GM18502 (cell line): ENCODE measurements around the gene STK10.
A peak's percentile ranks its signal among the peaks of the same experiment; 100 is the strongest.

ENCODE experiments used
- ATAC-seq: cut with Tn5 transposase; IDR thresholded peaks from one replicate; pipeline ENCODE4 v1.9.1; 2021; ENCODE audit warnings: mild to moderate bottlenecking; ENCODE audit not compliant: unreplicated experiment, poor library complexity

Gene STK10

DNA sequence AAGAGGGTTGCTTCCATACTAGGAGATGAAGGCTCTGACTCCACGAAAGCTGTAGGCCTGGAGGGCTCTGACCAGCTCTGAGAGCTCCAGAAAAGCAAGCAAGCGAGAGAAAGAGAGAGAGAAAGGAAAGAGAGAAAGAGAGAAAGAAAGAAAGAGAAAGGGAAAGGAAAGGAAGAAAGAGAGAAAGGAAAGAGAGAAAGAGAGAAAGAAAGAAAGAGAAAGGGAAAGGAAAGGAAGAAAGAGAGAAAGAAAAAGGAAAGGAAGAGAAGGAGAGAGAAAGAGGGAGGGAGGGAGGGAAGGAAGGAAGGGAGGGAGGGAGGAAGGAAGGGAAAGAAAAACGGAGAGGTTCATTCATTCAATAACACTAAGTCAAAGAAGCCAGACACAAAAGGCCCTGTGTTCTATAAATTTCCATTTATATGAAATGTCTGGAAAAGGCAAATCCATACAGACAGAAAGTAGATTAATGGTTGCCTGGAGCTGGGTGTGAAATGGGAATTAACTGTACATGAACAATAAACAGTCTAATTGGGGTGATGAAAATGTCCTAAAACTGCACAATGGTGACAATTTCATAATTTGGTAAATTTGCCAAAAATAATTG, 1.8 kb upstream of the STK10 start:
- no peak for ATAC-seq

DNA sequence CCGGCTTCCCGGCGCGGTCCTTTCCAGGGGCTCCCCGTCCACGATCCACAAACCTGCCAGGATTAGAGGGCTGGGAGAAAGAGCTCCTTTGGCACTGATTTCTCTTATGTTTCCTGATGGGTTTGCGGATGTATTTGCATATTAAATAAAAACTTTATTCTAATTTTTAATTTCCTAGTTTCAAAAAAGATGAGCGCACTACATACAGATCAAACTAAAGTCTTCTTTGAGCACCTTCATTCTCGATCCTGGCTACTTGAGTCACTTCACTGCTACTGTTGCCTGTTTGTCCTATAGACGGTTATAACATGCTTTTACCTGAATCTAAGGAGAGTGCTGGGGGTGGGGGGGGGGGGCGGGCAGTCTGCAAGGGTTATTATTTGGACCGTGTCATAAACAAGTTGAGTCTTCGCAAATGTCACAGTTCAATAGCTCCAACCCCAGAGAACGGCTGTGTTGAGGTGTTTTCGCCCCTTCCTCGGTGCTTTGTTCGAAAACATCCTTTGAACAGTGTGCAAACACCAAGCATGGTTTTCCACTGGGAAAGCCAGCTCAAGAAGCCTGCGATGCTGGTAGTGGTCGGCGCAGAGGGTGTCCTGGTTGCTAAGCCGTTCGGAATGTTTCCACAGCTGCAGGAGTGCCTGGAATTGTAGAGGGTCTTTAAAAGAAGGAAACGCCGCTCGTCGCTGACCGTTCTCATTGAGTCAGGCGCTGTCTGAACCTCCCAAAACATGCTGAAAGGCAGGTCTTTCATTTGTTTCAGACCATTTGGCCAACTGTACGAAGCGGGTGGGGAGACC, 1.1 kb upstream of the STK10 start:
- ATAC-seq: no peak

DNA sequence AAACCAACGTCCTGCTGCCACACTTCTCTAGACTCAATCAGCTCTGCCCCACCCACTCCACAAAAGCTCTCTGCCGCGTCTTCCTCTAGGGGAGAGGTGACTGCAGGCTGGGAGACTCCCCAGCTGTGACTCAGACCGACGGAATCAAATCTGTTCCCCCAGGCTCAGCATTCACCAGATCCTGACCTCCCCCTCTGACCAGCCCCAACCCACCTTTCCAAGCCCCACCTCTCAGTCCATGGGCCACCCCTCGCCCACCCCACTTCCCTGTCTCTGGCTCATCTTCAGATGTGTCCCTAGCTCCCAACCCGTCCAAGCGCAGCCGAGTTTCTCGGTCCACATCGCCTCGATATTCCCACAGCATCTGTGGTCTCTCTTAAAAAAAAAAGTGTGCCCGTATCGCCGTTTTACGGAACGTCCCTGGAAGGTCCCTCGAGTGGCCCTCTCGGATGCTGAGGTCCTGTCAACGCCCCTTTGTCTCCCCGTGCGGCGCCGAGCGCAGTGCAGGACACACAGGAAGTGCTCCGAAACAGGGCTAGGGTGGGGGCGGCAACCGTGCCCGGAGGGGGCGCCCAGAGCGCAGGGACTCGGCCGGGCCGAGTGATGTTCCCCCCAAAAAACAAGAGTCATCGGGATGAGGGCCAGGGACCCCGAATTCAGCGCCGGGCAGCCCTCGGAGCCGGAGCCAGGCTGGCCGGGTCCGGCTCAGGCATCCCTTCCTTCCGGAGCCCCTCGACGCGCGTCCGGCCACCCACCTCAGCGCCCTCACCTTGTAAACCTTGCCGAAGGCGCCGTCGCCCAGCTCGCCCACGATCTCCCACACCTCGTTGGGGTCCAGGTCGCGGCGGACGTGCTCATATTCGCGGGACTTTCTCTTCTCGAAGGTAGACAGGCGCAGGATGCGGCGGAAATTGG, 649 bp downstream of the STK10 start:
- peak; percentile 34 for ATAC-seq

DNA sequence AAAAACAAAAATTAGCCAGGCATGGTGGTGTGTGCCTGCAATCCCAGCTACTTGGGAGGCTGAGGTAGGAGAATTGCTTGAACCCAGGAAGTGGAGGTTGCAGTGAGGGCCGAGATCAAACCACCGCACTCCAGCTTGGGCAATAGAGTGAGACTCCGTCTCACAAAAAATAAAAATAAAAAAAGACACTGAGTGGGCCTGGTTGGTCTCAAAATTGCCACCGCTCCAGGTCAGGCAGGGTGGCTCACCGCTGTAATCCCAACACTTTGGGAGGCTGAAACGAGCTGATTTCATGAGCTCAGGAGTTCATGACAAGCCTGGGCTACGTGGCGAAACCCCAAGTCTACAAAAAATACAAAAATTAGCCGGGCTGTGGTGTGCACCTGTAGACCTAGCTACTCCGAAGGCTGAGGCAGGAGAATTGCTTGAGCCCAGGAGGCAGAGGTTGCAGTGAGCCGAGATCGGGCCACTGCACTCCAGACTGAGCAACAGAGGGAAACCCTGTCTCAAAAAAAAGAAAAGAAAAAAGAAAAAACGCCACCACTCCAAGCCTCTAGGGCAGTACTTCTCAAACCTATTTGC, 1.8 kb downstream of the STK10 start:
- ATAC-seq: no peak

DNA sequence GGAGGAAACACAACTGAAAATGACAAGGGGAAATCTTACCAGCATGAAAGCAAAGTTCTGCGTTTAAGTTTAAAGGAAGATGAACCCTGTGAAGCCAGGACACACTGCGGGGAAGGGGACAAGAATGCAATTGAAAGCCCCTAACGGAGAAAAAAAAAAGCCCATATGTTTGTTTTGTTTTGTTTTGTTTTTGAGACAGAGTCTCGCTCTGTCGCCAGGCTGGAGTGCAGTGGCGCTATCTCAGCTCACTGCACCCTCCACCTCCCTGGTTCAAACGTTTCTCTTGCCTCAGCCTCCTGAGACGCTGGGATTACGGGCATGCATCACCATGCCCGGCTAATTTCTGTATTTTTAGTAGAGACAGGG, 2.9 kb downstream of the STK10 start:
- no peak for ATAC-seq

DNA sequence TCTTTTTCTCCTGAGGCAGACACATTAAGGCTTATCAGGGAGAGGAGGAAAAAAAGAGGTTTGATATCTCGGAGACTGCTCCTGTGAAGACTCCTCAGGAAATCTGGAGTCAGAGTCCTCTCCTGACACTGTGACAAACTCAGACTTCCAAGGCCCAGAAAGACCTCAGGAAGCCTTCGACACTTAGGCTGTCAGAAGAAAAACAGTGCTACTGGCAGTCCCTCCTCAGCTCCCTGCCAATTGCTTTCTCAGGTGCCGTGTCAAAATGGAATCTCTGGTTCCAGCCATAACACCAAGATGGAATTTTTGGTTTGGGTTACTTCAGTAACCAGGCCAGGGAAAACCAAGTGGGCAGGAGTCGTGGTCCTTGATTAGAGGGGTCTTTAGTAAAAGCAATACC, 4.1 kb downstream of the STK10 start:
- no peak for ATAC-seq

DNA sequence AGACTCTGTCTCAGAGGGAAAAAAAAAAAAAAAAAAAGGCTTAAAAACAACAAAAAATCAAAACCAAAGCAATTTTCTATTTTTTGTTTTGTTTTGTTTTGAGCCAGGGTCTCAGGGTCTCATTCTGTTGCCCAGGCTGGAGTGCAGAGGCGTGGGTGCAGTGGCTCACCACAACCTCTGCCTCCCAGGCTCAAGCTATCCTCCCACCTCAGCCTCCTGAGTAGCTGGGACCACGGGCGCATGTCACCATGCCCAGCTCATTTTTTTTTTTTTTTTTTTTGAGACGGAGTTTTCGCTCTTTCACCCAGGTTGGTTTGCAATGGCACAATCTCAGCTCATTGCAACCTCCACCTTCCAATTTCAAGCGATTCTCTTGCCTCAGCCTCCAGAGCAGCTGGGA, 5.7 kb downstream of the STK10 start:
- ATAC-seq: no peak

DNA sequence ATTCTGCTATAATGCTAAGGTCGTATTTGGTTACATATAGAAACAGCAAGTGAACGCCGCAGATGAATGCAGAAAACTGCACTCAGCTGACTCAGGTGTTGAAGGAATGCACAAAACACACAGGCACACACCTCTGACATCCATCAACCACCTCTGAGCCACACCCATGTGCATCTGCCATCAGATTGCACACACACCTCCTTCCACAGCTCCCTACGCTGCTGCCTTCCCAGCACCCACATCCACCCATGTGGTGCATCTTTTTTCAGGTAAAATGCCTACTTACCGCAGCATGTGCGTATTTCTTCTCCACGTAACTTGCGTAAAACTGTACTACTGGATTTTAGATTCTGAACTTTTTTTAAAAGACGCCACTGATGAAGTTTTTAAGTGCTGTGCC, 7.1 kb downstream of the STK10 start:
- no peak for ATAC-seq

DNA sequence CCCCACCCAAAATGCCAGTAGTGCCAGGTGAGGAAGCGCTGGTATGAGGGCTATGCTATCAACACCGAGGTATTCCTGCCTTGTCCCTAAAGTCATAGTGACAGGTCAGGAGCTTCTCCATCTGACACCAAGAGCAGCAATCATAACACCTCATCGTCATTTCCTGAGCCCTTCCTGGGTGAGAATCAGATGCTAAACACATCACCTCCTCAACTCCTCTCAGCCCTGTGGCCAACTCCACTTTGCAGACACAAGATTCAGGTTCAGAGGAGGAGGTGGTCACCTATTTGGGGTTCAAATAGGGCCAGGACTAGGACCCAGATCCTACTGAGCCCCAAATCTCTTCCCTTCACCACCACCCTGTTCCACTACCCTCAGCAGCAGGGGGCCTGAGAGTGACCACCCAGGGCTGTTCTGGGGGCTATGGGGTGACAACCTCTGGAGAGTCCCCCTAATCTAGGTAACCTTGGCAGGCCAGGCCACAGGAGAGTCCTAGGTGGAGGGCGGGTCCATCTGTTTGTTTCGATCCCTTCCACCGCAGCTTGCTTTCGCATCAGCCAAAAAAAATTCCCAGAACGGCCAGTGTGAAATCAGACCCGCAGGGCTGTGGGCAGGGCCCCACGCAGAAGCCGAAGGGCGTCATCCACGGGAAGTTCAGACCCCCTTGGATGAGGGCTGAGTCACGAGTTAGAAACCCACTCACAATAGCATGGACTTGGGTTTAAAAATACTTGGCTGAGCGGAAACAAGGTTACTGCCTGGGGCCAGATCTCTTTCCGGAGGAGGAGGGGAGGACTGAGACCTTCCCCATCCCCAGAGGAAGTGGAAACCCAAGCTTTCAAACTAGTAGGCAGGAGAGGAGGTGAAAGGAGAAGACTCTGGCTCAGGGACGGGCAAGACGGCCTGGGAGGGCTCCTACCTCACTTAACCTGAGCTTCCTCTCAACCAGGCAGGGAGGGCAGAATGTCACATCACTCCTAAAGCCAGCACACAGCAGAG, 8.7 kb downstream of the STK10 start:
- ATAC-seq: peak; percentile 34

DNA sequence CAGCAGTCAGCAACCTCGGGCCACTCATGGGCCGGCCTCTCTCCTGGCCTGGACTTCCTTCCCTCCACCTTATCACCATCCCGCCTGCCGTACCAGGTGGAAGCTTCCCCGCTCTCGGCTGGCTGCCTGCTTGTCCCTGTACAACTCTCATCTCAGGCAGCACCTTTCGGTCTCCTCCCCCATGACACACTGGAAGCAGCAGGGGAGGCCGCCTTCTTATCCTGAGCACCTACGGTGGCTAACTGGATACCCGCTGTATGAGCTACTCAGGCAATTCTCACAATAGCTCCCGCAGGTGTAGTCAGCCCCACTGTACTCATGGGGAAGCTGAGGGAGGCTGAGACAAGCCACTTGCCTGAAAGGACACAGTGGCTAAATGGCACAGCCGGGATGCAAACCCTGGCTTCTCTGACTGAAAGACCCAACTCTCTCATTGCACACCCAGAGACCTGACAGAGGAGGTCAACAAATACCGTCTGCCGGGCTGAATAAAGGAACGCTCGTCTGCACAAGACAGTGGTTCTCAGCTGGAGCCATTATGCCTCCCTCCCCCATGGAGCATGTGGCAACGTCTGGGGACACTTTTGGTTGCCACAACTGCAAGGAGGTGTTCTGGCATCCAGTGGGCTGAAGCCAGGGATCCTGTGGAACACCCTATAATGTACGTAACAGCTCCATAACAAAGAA, 9.6 kb downstream of the STK10 start:
- ATAC-seq: peak; percentile 2

DNA sequence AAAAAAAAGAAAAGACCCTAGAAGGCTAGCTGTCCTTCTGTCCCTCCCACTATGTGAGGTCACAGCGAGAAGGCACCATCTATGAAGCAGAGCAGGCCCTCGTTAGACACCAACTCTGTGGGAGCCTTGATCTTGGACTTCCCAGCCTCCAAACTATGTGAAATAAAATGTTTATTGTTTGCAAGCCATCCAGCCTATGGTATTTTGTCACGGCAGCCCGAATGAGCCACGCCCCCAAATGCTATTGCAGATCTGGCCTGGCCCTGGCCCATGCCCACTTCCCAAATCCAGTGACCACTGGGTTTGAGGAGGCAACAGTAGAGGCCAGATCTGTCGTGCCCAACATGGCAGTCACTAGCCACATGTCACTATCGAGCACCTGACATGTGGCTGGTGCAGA, 10.8 kb downstream of the STK10 start:
- no peak for ATAC-seq

DNA sequence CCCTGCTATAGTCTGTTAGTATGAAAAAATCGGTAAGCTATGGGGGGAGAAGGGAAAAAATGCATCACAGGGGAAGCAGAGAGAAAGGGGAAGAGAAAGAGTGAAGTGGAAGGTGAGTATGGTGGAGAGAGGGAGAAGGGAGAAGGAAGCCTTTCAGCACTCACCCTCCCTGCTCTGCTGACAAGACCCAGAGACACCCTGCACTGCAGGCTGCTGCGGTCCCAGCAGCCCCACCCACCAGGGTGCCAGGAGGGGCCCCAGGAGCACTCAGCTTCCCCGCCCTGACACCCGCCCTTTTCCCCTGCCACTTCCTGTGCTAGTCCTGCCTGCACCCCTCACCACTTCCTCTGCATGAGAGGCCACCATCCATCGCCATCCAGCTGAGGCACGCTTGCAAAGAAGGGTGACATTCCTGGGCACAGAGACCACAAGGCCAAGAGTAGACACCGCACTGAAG, 12.7 kb downstream of the STK10 start:
- ATAC-seq: peak; percentile 58

DNA sequence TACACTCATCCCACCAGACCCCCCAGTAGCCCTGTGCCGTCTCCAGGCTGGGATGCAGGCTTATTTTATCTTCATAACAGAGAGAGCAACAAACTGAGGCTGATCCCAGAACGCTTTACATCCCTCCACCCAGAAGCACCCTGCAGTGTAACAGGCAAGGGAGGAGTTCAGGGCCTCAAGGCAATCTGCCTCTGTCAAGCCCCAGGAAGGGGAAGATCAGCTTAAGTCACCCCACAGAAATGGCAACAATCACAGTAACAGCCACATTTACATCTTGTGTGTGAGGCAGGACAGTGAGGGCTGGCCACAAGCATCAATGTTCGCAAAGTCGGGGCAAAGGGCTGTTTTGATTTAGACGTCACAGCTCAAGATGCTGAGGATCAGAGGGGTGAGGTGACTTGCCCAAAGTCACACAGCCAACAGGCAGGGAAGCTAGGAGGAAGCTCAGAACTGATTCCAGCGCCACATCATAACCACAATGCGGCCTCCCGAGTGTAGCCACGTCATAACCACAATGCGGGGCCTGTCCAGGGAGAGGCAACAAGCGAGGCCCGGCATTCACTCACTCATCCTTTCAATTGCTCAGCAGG, 14.4 kb downstream of the STK10 start:
- ATAC-seq: no peak

DNA sequence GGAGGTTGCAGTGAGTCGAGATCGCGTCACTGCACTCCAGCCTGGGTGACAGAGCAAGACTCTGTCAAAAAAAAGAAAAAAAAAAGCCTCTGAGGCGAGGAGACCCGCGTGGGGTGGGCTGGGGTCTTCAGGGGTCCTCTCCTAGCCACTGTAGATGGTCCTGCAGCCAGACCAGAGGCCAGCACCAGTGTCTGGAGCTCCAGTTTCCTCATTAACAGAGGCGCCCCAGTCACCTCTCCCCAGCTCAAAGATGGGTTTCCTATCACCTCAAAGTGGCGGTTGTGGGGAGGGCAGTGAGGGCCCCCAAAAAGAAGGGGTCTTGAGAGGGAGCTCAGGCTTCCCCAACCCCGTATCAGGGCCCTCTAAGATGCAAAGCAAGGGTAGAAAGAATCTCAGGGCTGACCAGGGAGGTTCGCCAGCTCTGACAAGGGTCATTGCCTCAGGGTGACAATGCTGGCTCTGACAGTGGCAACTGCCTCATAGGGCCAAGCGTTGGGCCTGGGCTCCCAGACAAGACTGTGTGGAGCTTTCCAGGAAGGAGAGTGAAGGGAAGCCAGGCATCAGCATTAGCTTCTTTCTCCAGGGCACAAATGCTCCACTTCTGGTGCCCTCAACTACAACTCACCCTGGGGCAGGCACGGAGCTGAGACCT, 15.0 kb downstream of the STK10 start:
- no peak for ATAC-seq

DNA sequence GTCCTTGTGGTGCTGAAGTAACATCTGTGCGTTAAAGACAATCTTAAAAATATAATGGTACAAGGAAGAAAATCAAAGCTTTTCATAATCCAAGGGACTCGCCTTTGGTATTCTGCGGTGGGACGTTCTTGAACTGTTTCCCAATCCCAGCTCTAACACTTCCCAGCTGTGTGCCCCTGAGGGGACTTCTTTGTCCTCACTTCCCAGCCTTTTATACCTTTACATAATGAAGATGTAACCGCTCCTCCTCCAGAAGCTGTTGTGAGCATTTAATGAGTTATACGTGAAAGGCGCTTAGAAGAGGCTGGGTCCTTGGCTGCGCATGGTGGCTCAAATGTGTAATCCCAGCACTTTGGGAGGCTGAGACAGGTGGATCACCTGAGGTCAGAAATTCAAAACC, 16.9 kb downstream of the STK10 start:
- ATAC-seq: no peak

DNA sequence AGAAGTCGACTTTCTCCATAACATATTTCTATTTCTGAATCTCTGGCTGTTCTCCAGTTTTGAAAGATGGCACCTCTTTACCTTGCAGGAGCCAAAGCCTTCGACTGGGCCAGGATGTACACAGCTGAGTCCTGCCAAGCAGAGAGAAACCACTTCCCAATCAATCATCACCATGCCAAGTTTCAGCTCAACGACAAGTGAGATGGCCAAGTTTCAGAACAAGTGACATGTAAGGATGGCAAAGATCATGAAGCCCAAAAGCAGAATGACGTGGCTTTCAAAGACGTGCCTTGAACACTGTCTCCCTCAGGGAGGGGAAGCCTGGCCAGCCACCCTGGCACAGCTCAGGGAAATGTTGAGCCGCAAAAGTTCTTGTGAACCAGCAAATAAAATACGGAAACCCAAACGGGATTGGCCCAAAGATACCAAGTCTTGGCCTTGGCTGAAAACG, 17.7 kb downstream of the STK10 start:
- ATAC-seq: no peak

DNA sequence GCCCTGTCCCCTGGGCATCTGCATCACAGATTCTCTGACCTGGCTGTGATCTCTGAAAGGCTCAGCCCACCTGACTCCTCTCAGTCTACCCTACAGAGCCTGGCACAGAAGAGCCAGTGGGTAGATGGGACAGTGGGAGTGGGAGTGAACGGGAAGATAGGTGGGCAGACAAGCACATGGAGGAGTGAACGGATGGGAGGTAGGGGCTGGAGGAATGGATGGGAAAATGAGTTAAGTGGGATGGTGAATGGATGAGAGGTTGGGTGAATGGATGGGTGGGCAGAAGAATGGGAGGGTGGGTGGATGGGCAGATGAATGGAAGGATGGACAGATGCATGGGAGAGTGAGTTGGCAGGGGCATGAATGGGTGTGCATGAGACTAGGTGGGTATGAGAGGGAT, 18.8 kb downstream of the STK10 start:
- ATAC-seq: no peak

DNA sequence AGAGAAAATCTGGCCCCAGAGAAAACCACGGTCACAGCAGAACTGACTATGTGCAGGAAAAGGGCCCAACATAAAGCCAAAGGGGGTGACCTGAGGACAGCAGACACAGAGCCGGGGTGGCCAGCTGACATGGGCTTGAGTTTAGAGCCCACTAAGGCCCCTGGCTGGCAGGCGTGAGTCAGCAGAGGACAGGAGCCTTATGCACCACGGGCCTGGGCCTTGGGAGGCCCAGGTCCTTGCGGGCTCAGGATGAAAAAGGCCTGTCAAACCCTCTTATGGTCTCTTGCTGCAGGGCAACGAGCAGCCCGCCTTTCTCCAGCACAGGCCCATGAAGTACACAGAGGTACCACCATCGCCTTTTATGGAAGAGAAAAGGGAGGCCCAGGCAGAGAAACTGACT, 19.7 kb downstream of the STK10 start:
- no peak for ATAC-seq
